Fibroblast of skin of right quadriceps (primary cell): Measurements from ENCODE around the gene CHST11.

Source experiments
- DNase-seq: peaks from one replicate; pipeline ENCODE4 v3.0.0-alpha.2; 2013

The CHST11 gene

GRCh38 chr12:104460973-104461698 is 4.4 kb downstream of the CHST11 start:
- no peak for DNase-seq

GRCh38 chr12:104462325-104462724 is 5.6 kb downstream of the CHST11 start:
- DNase-seq = no peak

GRCh38 chr12:104462931-104463339 is 6.2 kb downstream of the CHST11 start:
- no peak for DNase-seq

GRCh38 chr12:104463368-104463767 is 6.6 kb downstream of the CHST11 start:
- DNase-seq = no peak

- DNase-seq = no peak
Observed at GRCh38 chr12:104464899-104465298, 8.2 kb downstream of the CHST11 start.

GRCh38 chr12:104466709-104467345 is 10.1 kb downstream of the CHST11 start:
- DNase-seq = no peak

GRCh38 chr12:104467346-104467837 is 10.6 kb downstream of the CHST11 start:
- DNase-seq = no peak

GRCh38 chr12:104468371-104468770 is 11.6 kb downstream of the CHST11 start:
- no peak for DNase-seq

GRCh38 chr12:104469066-104469465 is 12.3 kb downstream of the CHST11 start:
- no peak for DNase-seq

- DNase-seq = no peak
Observed at GRCh38 chr12:104469523-104469922, 12.8 kb downstream of the CHST11 start.

- DNase-seq = no peak
Observed at GRCh38 chr12:104470521-104470920, 13.8 kb downstream of the CHST11 start.

GRCh38 chr12:104471336-104471735 is 14.6 kb downstream of the CHST11 start:
- DNase-seq = no peak

GRCh38 chr12:104472748-104473147 is 16.0 kb downstream of the CHST11 start:
- no peak for DNase-seq

- DNase-seq = no peak
Observed at GRCh38 chr12:104473374-104473983, 16.7 kb downstream of the CHST11 start.

- no peak for DNase-seq
Observed at GRCh38 chr12:104475271-104475670, 18.5 kb downstream of the CHST11 start.

GRCh38 chr12:104477510-104478390 is 21.0 kb downstream of the CHST11 start:
- no peak for DNase-seq

- DNase-seq = no peak
Observed at GRCh38 chr12:104478396-104479122, 21.8 kb downstream of the CHST11 start.

GRCh38 chr12:104479123-104479662 is 22.4 kb downstream of the CHST11 start:
- no peak for DNase-seq

GRCh38 chr12:104480012-104480411 is 23.3 kb downstream of the CHST11 start:
- DNase-seq = no peak

- peak; percentile 51 for DNase-seq
Observed at GRCh38 chr12:104480826-104481440, 24.2 kb downstream of the CHST11 start.

- DNase-seq = no peak
Observed at GRCh38 chr12:104482113-104482512, 25.4 kb downstream of the CHST11 start.
